IMR-90 (cell line): ENCODE results near the gene CCDC177. TPM values are rescaled to one million over a fixed set of nuclear protein-coding genes. Genes with fewer than 3 reads are reported as not detected.

Experiments
- ATAC-seq: fragments of 200-7000 bp; cut with Tn5 transposase; 2 replicates; pipeline ENCODE4 v1.9.1; 2020; ENCODE audit warnings: low read depth, mild to moderate bottlenecking, moderate library complexity
- BruUV-seq: library from RNA; stranded (reverse); fragments of 400-500 nt; replicated peaks from 2 replicates; lab custom pipeline; 2021; lab: Mats Ljungman, UMichigan
- CTCF ChIA-PET: fragments of 300-600 bp; formaldehyde crosslinking; extraction: SDS; loops from one replicate; lab custom pipeline; 2021; ENCODE audit warnings: antibody characterized with exemption; lab: Yijun Ruan, JAX
- POLR2A ChIA-PET: fragments of 300-600 bp; sonication (Branson Sonifier 250); formaldehyde crosslinking; loops from one replicate; lab custom pipeline; 2022; ENCODE audit warnings: antibody characterized with exemption; ENCODE audit not compliant: unreplicated experiment; lab: Charles Lee
- DNase-seq: peaks from one replicate; pipeline ENCODE4 v3.0.0; 2013
- H2AFZ ChIP-seq: replicated peaks from 2 replicates; pipeline ENCODE3; 2013; ENCODE audit warnings: low read length, mild to moderate bottlenecking; ENCODE audit not compliant: poor library complexity
- H2AK5ac ChIP-seq: 2 replicates; pipeline ENCODE4 v1.6.1; 2013; ENCODE audit warnings: low read depth, low read length, inconsistent platforms
- H2AK9ac ChIP-seq: replicated peaks from 2 replicates; pipeline ENCODE3; 2013; ENCODE audit warnings: mild to moderate bottlenecking, low read depth, low read length, moderate library complexity; ENCODE audit not compliant: poor library complexity
- H2BK120ac ChIP-seq: 2 replicates; pipeline ENCODE4 v1.6.1; 2013; ENCODE audit warnings: low read depth, low read length, inconsistent platforms
- H2BK15ac ChIP-seq: 3 replicates; pipeline ENCODE4 v1.6.1; 2013; ENCODE audit warnings: low read depth, low read length, inconsistent platforms
- H2BK20ac ChIP-seq: 2 replicates; pipeline ENCODE4 v1.6.1; 2013; ENCODE audit warnings: low read depth, mild to moderate bottlenecking, inconsistent platforms, low read length, moderate library complexity
- H2BK5ac ChIP-seq: 2 replicates; pipeline ENCODE4 v1.6.1; 2013; ENCODE audit warnings: mild to moderate bottlenecking, low read depth, low read length, inconsistent platforms; ENCODE audit not compliant: poor library complexity, severe bottlenecking
- H3K14ac ChIP-seq: replicated peaks from 2 replicates; pipeline ENCODE4 v1.6.1; 2013; ENCODE audit warnings: low read depth, low read length, inconsistent platforms
- H3K18ac ChIP-seq: 2 replicates; pipeline ENCODE4 v1.6.1; 2013; ENCODE audit warnings: low read depth, low read length, control low read depth
- H3K23ac ChIP-seq: 2 replicates; pipeline ENCODE4 v1.6.1; 2013; ENCODE audit warnings: low read depth, low read length, inconsistent platforms
- H3K27ac ChIP-seq: 2 replicates; pipeline ENCODE4 v1.5.1; 2013; ENCODE audit warnings: mild to moderate bottlenecking, control low read depth, low read length; ENCODE audit not compliant: insufficient read depth
- H3K27me3 ChIP-seq: 2 replicates; pipeline ENCODE4 v1.6.1; 2013; ENCODE audit warnings: low read length; ENCODE audit not compliant: control insufficient read depth, insufficient read depth
- H3K36me3 ChIP-seq: 2 replicates; pipeline ENCODE4 v1.6.1; 2013; ENCODE audit warnings: low read length, mixed read lengths; ENCODE audit not compliant: control insufficient read depth, insufficient read depth
- H3K4ac ChIP-seq: 2 replicates; pipeline ENCODE4 v1.6.1; 2013; ENCODE audit warnings: low read depth, low read length, inconsistent platforms
- H3K4me1 ChIP-seq: 2 replicates; pipeline ENCODE4 v1.6.1; 2013; ENCODE audit warnings: low read length, mixed read lengths; ENCODE audit not compliant: control insufficient read depth, insufficient read depth
- H3K4me2 ChIP-seq: 2 replicates; pipeline ENCODE4 v1.6.1; 2013; ENCODE audit warnings: low read depth, mild to moderate bottlenecking, control low read depth, low read length, moderate library complexity
- H3K4me3 ChIP-seq: 2 replicates; pipeline ENCODE4 v1.5.1; 2013; ENCODE audit warnings: low read depth, mild to moderate bottlenecking, control low read depth, low read length, moderate library complexity; ENCODE audit not compliant: insufficient read depth
- H3K56ac ChIP-seq: 2 replicates; pipeline ENCODE4 v1.6.1; 2013; ENCODE audit warnings: low read length, inconsistent platforms; ENCODE audit not compliant: insufficient read depth; ENCODE audit errors: extremely low read depth
- H3K79me1 ChIP-seq, 2 experiments: 2 replicates each; pipeline ENCODE4 v1.6.1; 2013; ENCODE audit warnings: low read length in 2 of 2, inconsistent platforms in 1 of 2, low read depth in 1 of 2
- H3K9ac ChIP-seq: 2 replicates; pipeline ENCODE4 v1.6.1; 2013; ENCODE audit warnings: low read depth, low read length, control low read depth
- H3K9me1 ChIP-seq: 2 replicates; pipeline ENCODE4 v1.6.1; 2013; ENCODE audit warnings: low read length, inconsistent platforms; ENCODE audit not compliant: insufficient read depth
- H3K9me3 ChIP-seq: 2 replicates; pipeline ENCODE4 v1.6.1; 2013; ENCODE audit warnings: low read length; ENCODE audit not compliant: control insufficient read depth, insufficient read depth
- H4K20me1 ChIP-seq: 2 replicates; pipeline ENCODE4 v1.6.1; 2013; ENCODE audit warnings: low read length, inconsistent platforms; ENCODE audit not compliant: insufficient read depth
- H4K5ac ChIP-seq: 2 replicates; pipeline ENCODE4 v1.6.1; 2013; ENCODE audit warnings: mild to moderate bottlenecking, low read depth, low read length, control low read depth
- H4K8ac ChIP-seq, 2 experiments: 2 replicates each; pipeline ENCODE4 v1.6.1; 2013; ENCODE audit warnings: low read depth in 2 of 2, low read length in 2 of 2, control low read depth in 1 of 2, inconsistent platforms in 1 of 2
- H4K91ac ChIP-seq: 2 replicates; pipeline ENCODE4 v1.6.1; 2013; ENCODE audit warnings: low read depth, low read length, inconsistent platforms; ENCODE audit not compliant: insufficient read depth
- CEBPB ChIP-seq: IDR thresholded peaks from 2 replicates; pipeline ENCODE4 v1.6.1; 2012; ENCODE audit warnings: low read depth, low read length, improper control_type of control experiment
- NFE2L2 ChIP-seq: fragments of 150-350 bp; IDR thresholded peaks from 2 replicates; pipeline ENCODE4 v1.6.1; 2016; ENCODE audit warnings: low read depth, mild to moderate bottlenecking, low read length
- RAD21 ChIP-seq: IDR thresholded peaks from 2 replicates; pipeline ENCODE4 v1.6.1; 2012; ENCODE audit warnings: low read length, improper control_type of control experiment
- RFX5 ChIP-seq: IDR thresholded peaks from 2 replicates; pipeline ENCODE4 v1.8.0; 2012; ENCODE audit warnings: low read depth, mild to moderate bottlenecking, low read length, moderate library complexity
- SMC3 ChIP-seq: fragments of 150-350 bp; IDR thresholded peaks from 2 replicates; pipeline ENCODE4 v1.6.1; 2016; ENCODE audit warnings: low read depth, mild to moderate bottlenecking, antibody characterized with exemption, low read length, moderate library complexity
- WGBS, 2 experiments: methylation state at CpG; one replicate each; pipeline versions ENCODE4 v1.1.5 to v1.1.7; 2013; ENCODE audit warnings: missing lambda C conversion rate in 2 of 2; ENCODE audit not compliant: insufficient read length in 1 of 2; ENCODE audit errors: extremely low coverage in 2 of 2; 5-methylcytosine and 5-hydroxymethylcytosine counted together
- dilution Hi-C: fragments of 300-500 bp; cut with HindIII; formaldehyde crosslinking; loops from one replicate; pipeline ENCODE4 v1.14.3; 2018; ENCODE audit warnings: low sequenced_read_pairs; ENCODE audit not compliant: unreplicated experiment
- in situ Hi-C: fragments of 300-500 bp; cut with MboI; formaldehyde crosslinking; loops from 3 replicates; pipeline ENCODE4 v1.14.3; 2019; ENCODE audit warnings: low sequenced_read_pairs, inconsistent platforms, mixed read lengths
- intact Hi-C: fragments of 100-400 bp; cut with micrococcal nuclease; formaldehyde crosslinking; loops from 2 replicates; pipeline ENCODE4 v1.10.0; 2022
- polyA plus RNA-seq, 3 experiments: library from polyadenylated mRNA; depleted of rRNA; stranded (reverse); fragments of >200 nt; gene quantifications; 2 replicates each; pipeline ENCODE4 v1.2.3, GENCODE V29; 2012; ENCODE audit warnings: low replicate concordance in 1 of 3
- total RNA-seq: library from RNA; depleted of rRNA; stranded (reverse); fragments of >200 nt; gene quantifications from 2 replicates; pipeline ENCODE4 v1.2.3, GENCODE V29; 2012

CCDC177 gene
- total and polyA plus RNA-seq, 2 of the 4 experiments (the other 2 are of a cell fraction), result not detected

DNA sequence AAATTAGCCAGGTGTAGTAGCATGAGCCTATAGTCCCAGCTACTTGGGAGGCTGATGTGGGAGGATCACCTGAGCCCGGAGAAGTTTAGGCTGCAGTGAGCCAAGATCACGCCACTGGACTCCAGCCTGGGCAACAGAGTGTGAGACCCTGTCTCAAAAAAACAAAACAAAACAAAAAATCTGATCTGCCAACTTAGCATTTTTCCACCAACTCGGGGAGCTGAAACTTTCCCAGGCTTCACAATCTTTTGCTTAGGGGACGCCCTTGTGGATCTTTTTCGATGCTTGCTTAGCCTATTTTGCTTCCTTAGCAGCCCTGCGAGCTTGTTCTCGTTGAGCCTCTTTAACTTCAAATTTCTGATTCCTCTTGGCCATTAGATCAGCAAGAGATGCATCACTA lies 13.8 kb downstream of the CCDC177 start:
- in situ Hi-C loops, result no loop called here

More for the DNA sequence above, 13.8 kb downstream of the CCDC177 start:
- no peaks in the 10 kb centered on the region for H3K4me1 ChIP-seq
- no peak overlapping the region for H3K4me2 ChIP-seq
- CTCF ChIA-PET, result no interaction called here
- H4K5ac ChIP-seq, result no peak overlapping the region
- no peak overlapping the region for H3K9ac ChIP-seq
- H3K27ac ChIP-seq, result no peak overlapping the region
- H4K8ac ChIP-seq, result no peak overlapping the region
- no peak overlapping the region for H2BK120ac ChIP-seq
- no peak overlapping the region for H2AFZ ChIP-seq
- ATAC-seq (no peak), DNase-seq (no peak)
- no peaks in the 10 kb centered on the region for H3K79me1 ChIP-seq
- H4K91ac ChIP-seq, result no peak overlapping the region
- peaks cover 71% of the 10 kb centered on the region for H3K27me3 ChIP-seq
- H2AK9ac ChIP-seq, result no peak overlapping the region
- H2BK15ac ChIP-seq, result no peak overlapping the region
- H3K23ac ChIP-seq, result no peak overlapping the region
- no peak overlapping the region for H2BK20ac ChIP-seq
- no peaks in the 10 kb centered on the region for H3K9me1 ChIP-seq
- TF ChIP-seq NFE2L2, result no peak
- TF ChIP-seq RFX5, result no peak
- TF ChIP-seq CEBPB, result no peak
- no peak for TF ChIP-seq RAD21
- no peak for TF ChIP-seq SMC3
- H3K4me3 ChIP-seq, result no peak overlapping the region
- no peaks in the 10 kb centered on the region for H3K36me3 ChIP-seq
- intact Hi-C loops, result no loop called here
- no peak overlapping the region for H3K56ac ChIP-seq
- POLR2A ChIA-PET, result no interaction called here
- BruUV-seq, result no TSS peak
- dilution Hi-C loops, result no loop called here
- no peak overlapping the region for H3K18ac ChIP-seq
- H2AK5ac ChIP-seq, result no peak overlapping the region
- H3K14ac ChIP-seq, result no peak overlapping the region
- H2BK5ac ChIP-seq, result no peak overlapping the region
- H4K20me1 ChIP-seq, result no peaks in the 10 kb centered on the region
- H3K4ac ChIP-seq, result no peak overlapping the region
- H3K9me3 ChIP-seq, result peaks cover 4% of the 10 kb centered on the region; the same call in 1 of the 2 replicates
- WGBS, 2 experiments, result 61% methylated on average over 5 of the region's 7 CpGs; no CpG with 5 or more reads in 1 of the 2 experiments
